8988T (cell line): ENCODE results near the gene PPY.
"Not testable (repeated sequence)": the region's sequence is repeated elsewhere in the genome, so short reads cannot be mapped to it uniquely, and the experiment has no call there.

Experiments
- DNase-seq: peaks from one replicate; pipeline ENCODE4 v3.0.0; 2011

Gene PPY

GRCh38 chr17:43962479-43962878 lies 20.2 kb upstream of the PPY start:
- DNase-seq = no peak

DNA sequence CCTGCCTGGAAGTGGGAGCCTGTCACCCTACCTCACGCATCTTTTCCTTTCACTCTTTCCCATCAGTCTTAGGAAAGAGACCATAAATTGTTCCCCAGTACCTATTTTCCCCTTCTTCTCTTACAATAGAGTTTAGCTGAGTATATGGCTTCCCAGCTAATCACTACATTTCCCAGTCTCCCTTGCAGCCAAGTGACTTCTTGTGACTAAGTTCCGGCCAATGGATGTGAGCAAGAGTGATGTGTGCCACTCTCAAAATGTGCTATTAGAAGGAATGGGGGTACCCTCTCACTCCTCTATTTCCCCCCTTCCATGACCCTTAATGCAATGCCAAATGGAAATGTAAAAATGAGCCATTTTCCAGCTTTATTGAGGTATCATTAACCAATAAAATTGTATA lies 19.7 kb upstream of the PPY start:
- no peak for DNase-seq

- DNase-seq = not testable (repeated sequence)
Measured at GRCh38 chr17:43961292-43961691, 19.0 kb upstream of the PPY start.

DNA sequence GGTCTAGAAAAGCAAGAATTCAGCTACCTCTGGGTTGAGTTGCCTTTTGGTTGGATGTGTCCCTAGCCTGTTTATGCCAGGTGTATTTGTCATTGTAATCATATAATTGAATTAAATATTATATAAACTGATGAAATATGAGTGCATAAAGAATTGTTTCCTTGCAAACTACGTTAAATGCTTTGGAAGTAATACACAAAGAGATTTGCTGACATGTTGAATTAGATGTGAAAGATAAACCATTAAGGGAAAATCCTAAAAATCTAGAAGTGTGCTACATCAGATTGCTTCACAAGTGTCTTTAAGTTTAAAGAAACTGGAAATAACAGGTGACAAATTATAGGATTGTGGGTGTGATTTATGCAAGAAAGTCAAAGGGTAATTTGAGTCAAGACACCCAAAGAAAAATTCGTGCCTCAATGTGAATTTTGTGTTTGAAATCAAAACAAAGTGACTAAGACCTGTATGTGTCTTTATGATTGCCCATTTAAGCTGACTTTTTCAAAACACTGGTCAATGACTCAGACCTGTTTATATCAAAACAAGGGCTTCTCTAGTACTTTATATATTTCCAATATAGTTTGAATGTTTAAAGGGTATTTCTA lies 16.6 kb upstream of the PPY start:
- no peak for DNase-seq

DNA sequence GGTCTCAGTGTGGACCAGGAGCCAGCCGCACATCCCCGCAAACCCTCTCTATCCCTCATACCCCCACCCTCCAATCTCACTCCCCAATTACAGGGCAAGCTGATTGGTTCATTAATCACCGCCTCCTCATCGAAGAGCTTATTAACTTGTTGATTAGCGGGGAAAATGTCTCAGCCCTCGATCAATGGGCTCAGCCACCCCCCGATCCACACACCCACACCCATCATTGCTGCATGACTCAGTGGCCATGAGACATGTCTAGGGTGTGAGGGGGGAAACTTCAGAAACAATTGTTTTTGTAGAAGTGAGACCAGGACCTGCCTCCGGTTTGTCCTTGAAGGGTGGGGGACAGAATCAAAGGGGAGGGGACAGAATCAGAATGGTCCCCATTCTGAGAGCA lies 13.9 kb upstream of the PPY start:
- no peak for DNase-seq

DNA sequence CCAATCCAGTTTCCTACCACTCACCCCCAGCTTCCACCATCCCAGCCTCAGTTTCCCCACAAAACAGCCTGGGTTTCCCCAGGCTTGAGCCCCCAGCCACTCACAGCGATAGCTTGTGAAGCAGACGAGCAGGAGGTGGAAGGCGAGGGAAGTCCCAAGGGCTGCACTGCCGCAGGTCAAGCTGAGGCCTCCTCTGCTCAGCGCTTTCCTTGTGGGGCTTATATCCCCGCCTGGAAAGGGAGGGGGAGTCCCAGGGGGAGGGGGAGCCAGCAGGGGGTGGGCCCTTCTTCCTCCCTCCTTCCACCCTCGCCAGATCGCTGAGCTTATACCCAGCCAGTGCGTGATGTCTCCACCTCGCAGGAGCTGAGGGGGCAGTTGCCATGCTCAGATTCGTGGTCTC lies 11.5 kb upstream of the PPY start, which contains the start of gene PYY:
Gene PYY, minus strand, starts transcription at position 195 of the 400 bp plus-strand sequence. CDS start 457 bp downstream, outside the sequence.
- DNase-seq = no peak

GRCh38 chr17:43952724-43953666 lies 10.7 kb upstream of the PPY start:
- DNase-seq = no peak

GRCh38 chr17:43952351-43952723 lies 10.1 kb upstream of the PPY start:
- DNase-seq = no peak

GRCh38 chr17:43951750-43952149 lies 9.5 kb upstream of the PPY start:
- no peak for DNase-seq

DNA sequence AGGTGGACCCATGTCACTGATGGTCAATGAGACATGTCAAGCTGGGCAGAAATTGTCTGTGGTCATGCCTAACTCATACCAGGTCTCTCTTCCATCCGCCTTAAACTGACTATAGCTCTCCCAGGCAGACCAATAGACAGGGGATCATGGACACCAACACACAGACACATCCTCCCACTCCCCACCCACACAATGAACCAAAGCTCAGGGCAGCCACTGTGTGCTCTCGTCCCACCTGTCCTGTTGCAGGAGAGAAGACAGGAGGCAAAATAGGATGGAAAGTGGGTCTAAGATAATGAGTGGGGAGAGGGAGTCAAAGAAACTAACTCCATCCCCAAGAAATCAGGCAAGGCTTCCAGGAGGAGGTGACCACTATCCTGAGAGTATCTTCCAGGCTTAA lies 8.3 kb upstream of the PPY start:
- DNase-seq = no peak

DNA sequence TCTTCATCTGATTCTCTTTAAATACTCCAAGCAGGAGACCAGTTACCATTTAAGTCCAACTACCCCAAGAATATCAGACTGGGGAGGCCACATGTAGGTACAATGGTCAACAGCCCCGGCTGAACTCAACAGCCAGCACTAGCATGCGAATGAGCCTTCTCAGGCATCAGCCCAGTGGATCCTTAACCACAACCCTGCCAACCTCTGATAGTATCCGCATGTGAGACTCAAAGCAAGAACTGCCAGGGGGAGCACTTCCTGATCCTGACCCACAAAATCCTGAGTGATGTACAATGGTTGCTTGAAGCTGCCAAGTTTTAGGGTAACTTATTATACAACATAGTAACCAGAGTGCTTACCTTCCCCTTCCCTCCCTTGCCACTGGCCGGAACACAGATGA lies 7.5 kb upstream of the PPY start:
- DNase-seq = no peak

- DNase-seq = no peak
Measured at GRCh38 chr17:43946781-43947180, 4.5 kb upstream of the PPY start.

- no peak for DNase-seq
Measured at GRCh38 chr17:43945074-43945829, 3.0 kb upstream of the PPY start.

GRCh38 chr17:43940630-43941029 lies 1.6 kb downstream of the PPY start:
- DNase-seq = no peak

GRCh38 chr17:43939886-43940285 lies 2.4 kb downstream of the PPY start:
- no peak for DNase-seq

- not testable (repeated sequence) for DNase-seq
Measured at GRCh38 chr17:43939452-43939851, 2.8 kb downstream of the PPY start.

- DNase-seq = no peak
Measured at GRCh38 chr17:43938838-43939182, 3.5 kb downstream of the PPY start.

DNA sequence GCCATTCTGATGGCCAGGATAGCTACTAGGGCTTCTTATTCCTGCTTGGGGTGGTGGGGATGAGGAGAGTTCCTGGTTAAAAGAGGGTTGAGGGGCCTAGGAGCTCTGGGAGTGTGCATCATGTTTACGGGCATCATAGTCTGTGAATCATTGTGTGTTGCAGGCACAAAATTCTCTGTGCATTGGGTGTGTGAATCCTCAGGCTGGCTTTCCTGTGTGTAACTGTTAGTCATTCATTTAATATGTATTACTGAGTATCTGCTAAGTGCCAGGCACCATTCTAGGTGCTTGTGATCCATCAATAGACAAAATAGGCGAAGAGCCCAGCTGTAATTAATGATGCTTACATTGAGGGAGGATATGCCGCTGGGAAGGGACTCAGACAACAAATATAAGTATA lies 5.8 kb downstream of the PPY start:
- DNase-seq = no peak

DNA sequence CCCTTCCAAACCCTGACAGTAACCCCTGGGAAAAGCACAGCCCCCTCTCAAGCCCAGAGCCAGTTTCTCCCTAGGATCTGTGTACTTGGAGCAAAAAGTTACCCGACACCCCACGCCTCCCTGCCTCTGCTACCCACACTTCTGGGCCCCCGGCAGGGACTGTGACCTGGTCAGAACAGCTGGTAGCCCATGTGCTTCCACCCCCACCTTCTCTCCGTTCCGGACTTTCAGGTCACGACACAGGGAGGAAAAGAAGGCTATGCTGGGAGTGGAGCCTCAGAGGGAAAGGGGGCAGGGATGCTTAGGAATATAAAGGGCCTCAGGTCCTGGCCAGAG lies 6.4 kb downstream of the PPY start:
- no peak for DNase-seq

GRCh38 chr17:43935204-43935925 lies 6.9 kb downstream of the PPY start:
- DNase-seq = no peak

GRCh38 chr17:43932923-43933322 lies 9.4 kb downstream of the PPY start:
- no peak for DNase-seq

- no peak for DNase-seq
Measured at GRCh38 chr17:43932357-43932756, 9.9 kb downstream of the PPY start.

DNA sequence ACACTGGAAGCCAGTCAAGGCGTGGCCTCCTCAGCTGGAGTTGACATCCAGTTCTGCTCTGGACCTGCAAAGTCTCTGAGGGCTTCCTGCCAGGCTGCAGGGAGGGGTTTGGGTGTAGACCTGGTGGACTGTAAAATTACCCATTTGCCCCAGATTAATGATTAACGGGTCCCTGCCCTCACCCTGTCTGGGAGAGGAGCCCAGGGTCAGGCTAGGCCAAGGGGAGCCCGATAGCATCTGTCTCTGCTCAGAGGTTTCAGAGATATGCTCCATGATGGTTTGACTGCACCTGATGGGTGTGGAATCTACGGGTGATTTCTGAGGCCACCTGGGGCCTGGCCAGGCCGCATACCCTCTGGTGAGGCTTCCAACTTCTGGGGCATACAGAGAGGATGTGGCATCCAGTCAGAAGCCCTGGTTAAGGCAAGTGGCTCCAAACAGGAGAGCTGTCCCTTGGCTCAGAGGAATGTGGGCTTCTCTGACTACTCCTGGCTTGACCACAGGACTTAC lies 11.2 kb downstream of the PPY start:
- DNase-seq = no peak
